ENCODE results near the gene RAP1GAP. TPM values are rescaled to one million over a fixed set of nuclear protein-coding genes. Genes with fewer than 3 reads are reported as not detected.

Gene RAP1GAP
- polyA plus RNA-seq, 1 donor from 2014 or later: 9.8 TPM

DNA sequence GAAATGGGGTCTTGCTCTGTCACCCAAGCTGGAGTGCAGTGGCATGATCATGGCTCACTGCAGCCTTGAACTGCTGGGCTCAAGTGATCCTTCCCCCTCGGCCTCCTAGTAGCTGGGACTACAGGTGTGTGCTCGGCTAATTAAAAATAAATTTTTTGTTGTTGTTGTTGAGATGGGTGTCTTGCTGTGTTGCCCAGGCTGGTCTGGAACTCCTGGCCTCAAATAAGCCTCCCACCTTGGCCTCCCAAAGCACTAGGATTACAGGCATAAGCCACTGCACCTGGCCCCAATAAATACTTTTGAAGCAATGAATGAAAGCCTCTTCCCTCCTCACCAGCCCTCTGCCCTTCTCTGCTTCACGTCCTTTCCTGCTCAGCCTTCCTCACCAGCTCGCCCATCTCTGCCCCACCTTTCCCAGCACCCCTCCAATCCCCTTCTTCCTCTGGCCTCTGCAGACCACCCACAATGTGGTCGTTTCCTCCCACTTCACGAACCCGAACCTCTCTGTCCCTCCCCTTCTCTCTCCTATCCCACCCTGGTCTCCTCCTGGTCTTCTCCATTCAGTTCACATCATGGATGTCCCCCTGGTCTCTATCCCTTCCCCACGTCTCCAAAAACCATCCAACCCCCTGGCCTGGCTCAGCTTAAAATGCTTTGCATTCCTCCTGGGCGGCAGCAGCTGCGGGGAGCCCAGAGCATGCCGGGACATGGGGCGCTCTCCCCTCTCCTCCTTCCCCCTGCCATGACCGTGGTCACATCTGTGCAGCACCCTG is 38.4 kb downstream of the RAP1GAP start:
- no peaks in the 10 kb centered on the region for H3K79me2 ChIP-seq (replicated peaks; ENCODE audit: insufficient read depth, low read length)
- TF ChIP-seq, protein P1, sequence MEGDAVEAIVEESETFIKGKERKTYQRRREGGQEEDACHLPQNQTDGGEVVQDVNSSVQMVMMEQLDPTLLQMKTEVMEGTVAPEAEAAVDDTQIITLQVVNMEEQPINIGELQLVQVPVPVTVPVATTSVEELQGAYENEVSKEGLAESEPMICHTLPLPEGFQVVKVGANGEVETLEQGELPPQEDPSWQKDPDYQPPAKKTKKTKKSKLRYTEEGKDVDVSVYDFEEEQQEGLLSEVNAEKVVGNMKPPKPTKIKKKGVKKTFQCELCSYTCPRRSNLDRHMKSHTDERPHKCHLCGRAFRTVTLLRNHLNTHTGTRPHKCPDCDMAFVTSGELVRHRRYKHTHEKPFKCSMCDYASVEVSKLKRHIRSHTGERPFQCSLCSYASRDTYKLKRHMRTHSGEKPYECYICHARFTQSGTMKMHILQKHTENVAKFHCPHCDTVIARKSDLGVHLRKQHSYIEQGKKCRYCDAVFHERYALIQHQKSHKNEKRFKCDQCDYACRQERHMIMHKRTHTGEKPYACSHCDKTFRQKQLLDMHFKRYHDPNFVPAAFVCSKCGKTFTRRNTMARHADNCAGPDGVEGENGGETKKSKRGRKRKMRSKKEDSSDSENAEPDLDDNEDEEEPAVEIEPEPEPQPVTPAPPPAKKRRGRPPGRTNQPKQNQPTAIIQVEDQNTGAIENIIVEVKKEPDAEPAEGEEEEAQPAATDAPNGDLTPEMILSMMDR (IDR thresholded peaks at IDR 0.05; ENCODE audit: poor library complexity, severe bottlenecking): no peak
- no peak for TF ChIP-seq EZH2 (IDR thresholded peaks at IDR 0.05; ENCODE audit: borderline replicate concordance, insufficient read depth, low read length, poor library complexity, severe bottlenecking)
- TF ChIP-seq MXI1 (conservative IDR thresholded peaks at IDR 0.05; ENCODE audit: poor library complexity, severe bottlenecking): no peak
- H3K4me2 ChIP-seq (ENCODE audit: low read length): no peak overlapping the region
- H3K4me3 ChIP-seq (ENCODE audit: low read length): no peak overlapping the region
- no peaks in the 10 kb centered on the region for H3K9me3 ChIP-seq (ENCODE audit: low read length)
- no peak overlapping the region for H3K9ac ChIP-seq (ENCODE audit: low read length)
- H3F3A ChIP-seq (ENCODE audit: insufficient read depth, low read length, poor library complexity, severe bottlenecking): no peaks in the 10 kb centered on the region
- H3K9me2 ChIP-seq (ENCODE audit: insufficient read depth, low read length): no peaks in the 10 kb centered on the region
- no peaks in the 10 kb centered on the region for H3K27me3 ChIP-seq (ENCODE audit: insufficient read depth, low read depth, low read length)
- no peaks in the 10 kb centered on the region for H4K20me1 ChIP-seq (ENCODE audit: insufficient read depth)
- H3K27ac ChIP-seq (ENCODE audit: low read length): no peak overlapping the region
- H2AFZ ChIP-seq (ENCODE audit: low read depth, low read length): no peak overlapping the region
- H3K36me3 ChIP-seq (ENCODE audit: insufficient read depth, low read length): no peaks in the 10 kb centered on the region

GRCh38 chr1:21629971-21630370 is 39.2 kb downstream of the RAP1GAP start:
- Histone ChIP-seq H3K36me3 (ENCODE audit: insufficient read depth, low read length) (no peaks in the 10 kb centered on the region), H4K20me1 (ENCODE audit: insufficient read depth) (no peaks in the 10 kb centered on the region), H3K4me3 (ENCODE audit: low read length) (no peak overlapping the region)

More at GRCh38 chr1:21629971-21630370, 39.2 kb downstream of the RAP1GAP start:
- no peak for TF ChIP-seq RAD21 (conservative IDR thresholded peaks at IDR 0.05)
- TF ChIP-seq, protein P2, sequence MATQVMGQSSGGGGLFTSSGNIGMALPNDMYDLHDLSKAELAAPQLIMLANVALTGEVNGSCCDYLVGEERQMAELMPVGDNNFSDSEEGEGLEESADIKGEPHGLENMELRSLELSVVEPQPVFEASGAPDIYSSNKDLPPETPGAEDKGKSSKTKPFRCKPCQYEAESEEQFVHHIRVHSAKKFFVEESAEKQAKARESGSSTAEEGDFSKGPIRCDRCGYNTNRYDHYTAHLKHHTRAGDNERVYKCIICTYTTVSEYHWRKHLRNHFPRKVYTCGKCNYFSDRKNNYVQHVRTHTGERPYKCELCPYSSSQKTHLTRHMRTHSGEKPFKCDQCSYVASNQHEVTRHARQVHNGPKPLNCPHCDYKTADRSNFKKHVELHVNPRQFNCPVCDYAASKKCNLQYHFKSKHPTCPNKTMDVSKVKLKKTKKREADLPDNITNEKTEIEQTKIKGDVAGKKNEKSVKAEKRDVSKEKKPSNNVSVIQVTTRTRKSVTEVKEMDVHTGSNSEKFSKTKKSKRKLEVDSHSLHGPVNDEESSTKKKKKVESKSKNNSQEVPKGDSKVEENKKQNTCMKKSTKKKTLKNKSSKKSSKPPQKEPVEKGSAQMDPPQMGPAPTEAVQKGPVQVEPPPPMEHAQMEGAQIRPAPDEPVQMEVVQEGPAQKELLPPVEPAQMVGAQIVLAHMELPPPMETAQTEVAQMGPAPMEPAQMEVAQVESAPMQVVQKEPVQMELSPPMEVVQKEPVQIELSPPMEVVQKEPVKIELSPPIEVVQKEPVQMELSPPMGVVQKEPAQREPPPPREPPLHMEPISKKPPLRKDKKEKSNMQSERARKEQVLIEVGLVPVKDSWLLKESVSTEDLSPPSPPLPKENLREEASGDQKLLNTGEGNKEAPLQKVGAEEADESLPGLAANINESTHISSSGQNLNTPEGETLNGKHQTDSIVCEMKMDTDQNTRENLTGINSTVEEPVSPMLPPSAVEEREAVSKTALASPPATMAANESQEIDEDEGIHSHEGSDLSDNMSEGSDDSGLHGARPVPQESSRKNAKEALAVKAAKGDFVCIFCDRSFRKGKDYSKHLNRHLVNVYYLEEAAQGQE (IDR thresholded peaks at IDR 0.05; ENCODE audit: borderline replicate concordance): no peak
- no peak for TF ChIP-seq EP300 (conservative IDR thresholded peaks at IDR 0.05; ENCODE audit: poor library complexity, severe bottlenecking)
- TF ChIP-seq MXI1 (conservative IDR thresholded peaks at IDR 0.05; ENCODE audit: poor library complexity, severe bottlenecking): no peak
- TF ChIP-seq, protein P1 (IDR thresholded peaks at IDR 0.05; ENCODE audit: poor library complexity, severe bottlenecking): no peak
- no peak for TF ChIP-seq SMC3 (conservative IDR thresholded peaks at IDR 0.05; ENCODE audit: poor library complexity)
- TF ChIP-seq EZH2 (IDR thresholded peaks at IDR 0.05; ENCODE audit: borderline replicate concordance, insufficient read depth, low read length, poor library complexity, severe bottlenecking): no peak
- no peak for TF ChIP-seq POLR2AphosphoS5 (IDR thresholded peaks at IDR 0.05)
- H3F3A ChIP-seq (ENCODE audit: insufficient read depth, low read length, poor library complexity, severe bottlenecking): no peaks in the 10 kb centered on the region
- H3K9ac ChIP-seq (ENCODE audit: low read length): no peak overlapping the region
- H3K4me2 ChIP-seq (ENCODE audit: low read length): no peak overlapping the region
- no peak overlapping the region for H2AFZ ChIP-seq (ENCODE audit: low read depth, low read length)
- no peaks in the 10 kb centered on the region for H3K9me2 ChIP-seq (ENCODE audit: insufficient read depth, low read length)
- no peaks in the 10 kb centered on the region for H3K9me3 ChIP-seq (ENCODE audit: low read length)
- H3K27ac ChIP-seq (ENCODE audit: low read length): no peak overlapping the region
- no peaks in the 10 kb centered on the region for H3K27me3 ChIP-seq (ENCODE audit: insufficient read depth, low read depth, low read length)
- H3K79me2 ChIP-seq (replicated peaks; ENCODE audit: insufficient read depth, low read length): no peaks in the 10 kb centered on the region

Data from neural cell (in vitro differentiated cells).